GM12878 (cell line): ENCODE results near the gene FICD.

Source experiments
- CHD1 ChIP-seq: IDR thresholded peaks from 2 replicates; pipeline ENCODE4 v1.6.1; 2012; ENCODE audit warnings: low read depth, low read length, improper control_type of control experiment
- ETV6 ChIP-seq, 2 experiments: fragments of 450-650 bp in 1 of 2; IDR thresholded peaks in 1 of 2; conservative IDR thresholded peaks in 1 of 2; 2 replicates each; pipeline ENCODE4 v1.6.1; 2014; ENCODE audit warnings: antibody characterized with exemption in 1 of 2, borderline replicate concordance in 1 of 2, low read depth in 1 of 2, mild to moderate bottlenecking in 1 of 2, moderate library complexity in 1 of 2
- MEF2A ChIP-seq: IDR thresholded peaks from 2 replicates; pipeline ENCODE4 v1.6.1; 2011; ENCODE audit warnings: low read depth, mild to moderate bottlenecking, low read length, moderate library complexity; ENCODE audit not compliant: insufficient read depth
- MYC ChIP-seq: IDR thresholded peaks from 2 replicates; pipeline ENCODE4 v1.6.1; 2011; ENCODE audit warnings: mild to moderate bottlenecking, low read length, moderate library complexity, inconsistent platforms; ENCODE audit not compliant: insufficient read depth, insufficient replicate concordance, insufficient read length, severe bottlenecking
- NR2C2 ChIP-seq: IDR thresholded peaks from 2 replicates; pipeline ENCODE4 v1.6.1; 2011; ENCODE audit warnings: borderline replicate concordance, low read depth; ENCODE audit not compliant: control insufficient read depth, insufficient read length
- POLR2A ChIP-seq: IDR thresholded peaks from 2 replicates; pipeline ENCODE4 v1.6.1; 2011; ENCODE audit warnings: low read depth, mild to moderate bottlenecking, low read length
- TAF1 ChIP-seq: IDR thresholded peaks from 2 replicates; pipeline ENCODE4 v1.6.1; 2011; ENCODE audit warnings: mild to moderate bottlenecking, low read depth, low read length, borderline replicate concordance
- TF ChIP-seq, protein P1 (sequence below), 3 experiments: IDR thresholded peaks in 2 of 3; conservative IDR thresholded peaks in 1 of 3; 2 replicates each; pipeline ENCODE4 v1.5.1; 2011; ENCODE audit warnings: low read depth in 3 of 3, low read length in 3 of 3, mild to moderate bottlenecking in 3 of 3, control low read depth in 2 of 3, moderate library complexity in 2 of 3, inconsistent platforms in 1 of 3, mixed read lengths in 1 of 3; ENCODE audit not compliant: control insufficient read depth in 2 of 3, insufficient read depth in 1 of 3; ENCODE audit errors: extremely low read depth in 1 of 3

DNA sequence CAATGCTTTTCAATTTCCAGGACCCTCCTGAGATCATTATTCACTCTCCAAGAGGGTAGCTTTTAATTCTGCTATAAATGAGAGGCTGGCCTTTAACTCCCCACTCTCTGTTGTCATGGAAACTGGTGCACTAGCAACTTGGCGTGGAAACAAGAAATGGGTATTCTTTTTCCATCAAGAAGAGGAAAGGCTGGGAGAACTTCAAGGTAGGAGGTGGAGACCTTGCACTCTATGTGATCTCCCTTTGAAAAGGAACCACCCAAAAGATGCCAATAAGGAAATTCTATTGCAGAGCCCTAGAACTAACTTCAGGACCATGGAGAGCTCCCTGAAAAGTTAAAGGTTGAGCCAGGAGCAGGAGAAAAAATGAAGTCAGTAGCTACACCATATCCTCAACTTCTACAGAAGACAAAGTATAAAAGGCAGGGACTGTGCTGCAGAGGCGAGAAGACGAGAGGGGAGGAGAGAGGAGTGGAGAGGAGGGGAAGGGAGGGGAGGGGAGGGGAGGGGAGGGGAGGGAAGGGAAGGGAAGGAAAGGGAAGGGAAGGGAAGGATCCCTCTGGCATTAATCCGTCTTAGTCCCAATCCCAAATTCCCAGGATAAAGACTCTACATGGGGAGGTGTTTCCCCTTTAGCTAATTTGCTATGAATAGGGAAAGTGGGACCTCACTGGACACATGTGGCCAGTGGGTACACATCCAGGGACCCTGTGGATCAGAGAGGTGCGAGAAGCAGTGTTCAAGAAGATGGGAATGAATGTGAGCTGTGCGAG is 46.7 kb upstream of the FICD start:
- TF ChIP-seq, protein P1, sequence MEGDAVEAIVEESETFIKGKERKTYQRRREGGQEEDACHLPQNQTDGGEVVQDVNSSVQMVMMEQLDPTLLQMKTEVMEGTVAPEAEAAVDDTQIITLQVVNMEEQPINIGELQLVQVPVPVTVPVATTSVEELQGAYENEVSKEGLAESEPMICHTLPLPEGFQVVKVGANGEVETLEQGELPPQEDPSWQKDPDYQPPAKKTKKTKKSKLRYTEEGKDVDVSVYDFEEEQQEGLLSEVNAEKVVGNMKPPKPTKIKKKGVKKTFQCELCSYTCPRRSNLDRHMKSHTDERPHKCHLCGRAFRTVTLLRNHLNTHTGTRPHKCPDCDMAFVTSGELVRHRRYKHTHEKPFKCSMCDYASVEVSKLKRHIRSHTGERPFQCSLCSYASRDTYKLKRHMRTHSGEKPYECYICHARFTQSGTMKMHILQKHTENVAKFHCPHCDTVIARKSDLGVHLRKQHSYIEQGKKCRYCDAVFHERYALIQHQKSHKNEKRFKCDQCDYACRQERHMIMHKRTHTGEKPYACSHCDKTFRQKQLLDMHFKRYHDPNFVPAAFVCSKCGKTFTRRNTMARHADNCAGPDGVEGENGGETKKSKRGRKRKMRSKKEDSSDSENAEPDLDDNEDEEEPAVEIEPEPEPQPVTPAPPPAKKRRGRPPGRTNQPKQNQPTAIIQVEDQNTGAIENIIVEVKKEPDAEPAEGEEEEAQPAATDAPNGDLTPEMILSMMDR (IDR thresholded peaks at IDR 0.05 in 2 of 3, conservative IDR thresholded peaks at IDR 0.05 in 1 of 3; ENCODE audit: control insufficient read depth in 2 of 3, extremely low read depth in 1 of 3, insufficient read depth in 1 of 3, low read depth in 3 of 3, low read length in 3 of 3): no peak
- TF ChIP-seq ETV6 (conservative IDR thresholded peaks at IDR 0.05 in 1 of 2, IDR thresholded peaks at IDR 0.05 in 1 of 2; ENCODE audit: borderline replicate concordance in 1 of 2, low read depth in 1 of 2) (no peak), CHD1 (no peak), POLR2A (no peak), MEF2A (no peak), MYC (no peak), TAF1 (no peak), NR2C2 (no peak)
